ENCODE measurements around the gene COPB1. TPM values are rescaled to one million over a fixed set of nuclear protein-coding genes. Genes with fewer than 3 reads are reported as not detected.
A peak's percentile ranks its signal among the peaks of the same experiment; 100 is the strongest.

Gene COPB1
- total and polyA plus RNA-seq, 2 of the 8 experiments (the other 6 are each of a cell fraction or from before 2014, with no cell fraction given), result 28.7 to 72.1 TPM

GRCh38 chr11:14424096-14424495 is 75.5 kb downstream of the COPB1 start:
- POLR2A ChIA-PET (ENCODE audit: partially characterized antibody), result no interaction called here
- H3K9me3 ChIP-seq (ENCODE audit: insufficient read depth in 2 of 2, low read depth in 1 of 2, low read length in 1 of 2), result no peaks in the 10 kb centered on the region
- no peaks in the 10 kb centered on the region for H3K27me3 ChIP-seq (replicated peaks in 1 of 4; ENCODE audit: control insufficient read depth in 3 of 4, extremely low read depth in 1 of 4, insufficient read depth in 3 of 4, low read length in 3 of 4)
- H3K14ac ChIP-seq (ENCODE audit: insufficient read length), result no peak overlapping the region
- H4K20me1 ChIP-seq (replicated peaks in 1 of 2; ENCODE audit: control insufficient read depth in 1 of 2, insufficient read depth in 2 of 2, low read length in 2 of 2), result no peaks in the 10 kb centered on the region
- no peak overlapping the region for H4K91ac ChIP-seq (replicated peaks; ENCODE audit: insufficient read length, low read length)
- H3K4me1 ChIP-seq (replicated peaks in 1 of 4; ENCODE audit: control insufficient read depth in 3 of 4, insufficient read depth in 4 of 4, low read length in 3 of 4), result peaks cover 7 to 12% (median 9%) of the 10 kb centered on the region in 4 experiments
- no peak overlapping the region for H2AFZ ChIP-seq (ENCODE audit: low read length)
- DNase-seq (ENCODE audit: low read depth in 1 of 2, low spot score in 2 of 2) (no peak), FAIRE-seq (no peak)
- CTCF ChIA-PET (ENCODE audit: partially characterized antibody), result interaction anchor here (0.5 to 13.7 kb wide), 5 partner anchors 11 to 132 kb away, joined by 3 to 312 read pairs (median 3); no protein-coding TSS in a partner anchor
- H4K8ac ChIP-seq (ENCODE audit: extremely low read depth, insufficient read depth, low read length), result no peak overlapping the region
- no peak overlapping the region for H2BK20ac ChIP-seq (ENCODE audit: low read length)
- H3K4me2 ChIP-seq (ENCODE audit: insufficient read depth in 1 of 2, low read depth in 2 of 2, low read length in 2 of 2), result no peak overlapping the region; a peak in 1 of 4 replicates
- H3K79me2 ChIP-seq (ENCODE audit: control insufficient read depth in 1 of 2, insufficient read depth in 2 of 2, low read length in 2 of 2), result no peaks in the 10 kb centered on the region
- H3K4ac ChIP-seq (replicated peaks; ENCODE audit: insufficient read length, low read depth, low read length), result no peak overlapping the region
- H2AK5ac ChIP-seq (ENCODE audit: low read depth, low read length), result no peak overlapping the region
- H3K23me2 ChIP-seq (ENCODE audit: low read depth, low read length), result peaks cover 3% of the 10 kb centered on the region
- H2BK5ac ChIP-seq (ENCODE audit: low read depth, low read length), result no peak overlapping the region
- H3K79me1 ChIP-seq (ENCODE audit: low read depth, low read length), result no peaks in the 10 kb centered on the region
- H3K4me3 ChIP-seq (ENCODE audit: extremely low read depth in 1 of 4, insufficient read depth in 2 of 4, low read depth in 3 of 4, low read length in 4 of 4), result no peak overlapping the region
- H3K27ac ChIP-seq (ENCODE audit: low read depth, low read length), result no peak overlapping the region
- H2BK120ac ChIP-seq (replicated peaks; ENCODE audit: low read depth, low read length), result no peak overlapping the region
- peak overlapping the region; percentile 77; the same call in 1 of the 2 replicates for H2BK12ac ChIP-seq (ENCODE audit: low read depth, low read length)
- H3K9ac ChIP-seq (replicated peaks in 1 of 4; ENCODE audit: extremely low read depth in 1 of 4, low read depth in 3 of 4, low read length in 3 of 4), result no peak overlapping the region
- H4K5ac ChIP-seq (ENCODE audit: insufficient read length, low read depth, low read length), result no peak overlapping the region
- H3K36me3 ChIP-seq (ENCODE audit: control insufficient read depth in 2 of 4, insufficient read depth in 4 of 4, low read length in 3 of 4), result no peaks in the 10 kb centered on the region
- H3K23ac ChIP-seq (ENCODE audit: insufficient read length), result no peak overlapping the region
- peak overlapping the region; percentile 4; the same call in 1 of the 2 replicates for H3K18ac ChIP-seq (ENCODE audit: extremely low read depth, low read length)
- H3K56ac ChIP-seq (replicated peaks; ENCODE audit: insufficient read length, low read depth, low read length), result no peak overlapping the region
- peak overlapping the region; percentile 90 for H2BK15ac ChIP-seq (ENCODE audit: low read length)
- TF ChIP-seq CHD7 (IDR thresholded peaks at IDR 0.05; ENCODE audit: insufficient replicate concordance, low read length), result no peak

All from H1 (cell line).